Measurements from ENCODE around the gene P2RY11. TPM values are rescaled to one million over a fixed set of nuclear protein-coding genes. Genes with fewer than 3 reads are reported as not detected.

P2RY11 gene
- total RNA-seq, 1 donor from 2014 or later: 46.5 TPM

DNA sequence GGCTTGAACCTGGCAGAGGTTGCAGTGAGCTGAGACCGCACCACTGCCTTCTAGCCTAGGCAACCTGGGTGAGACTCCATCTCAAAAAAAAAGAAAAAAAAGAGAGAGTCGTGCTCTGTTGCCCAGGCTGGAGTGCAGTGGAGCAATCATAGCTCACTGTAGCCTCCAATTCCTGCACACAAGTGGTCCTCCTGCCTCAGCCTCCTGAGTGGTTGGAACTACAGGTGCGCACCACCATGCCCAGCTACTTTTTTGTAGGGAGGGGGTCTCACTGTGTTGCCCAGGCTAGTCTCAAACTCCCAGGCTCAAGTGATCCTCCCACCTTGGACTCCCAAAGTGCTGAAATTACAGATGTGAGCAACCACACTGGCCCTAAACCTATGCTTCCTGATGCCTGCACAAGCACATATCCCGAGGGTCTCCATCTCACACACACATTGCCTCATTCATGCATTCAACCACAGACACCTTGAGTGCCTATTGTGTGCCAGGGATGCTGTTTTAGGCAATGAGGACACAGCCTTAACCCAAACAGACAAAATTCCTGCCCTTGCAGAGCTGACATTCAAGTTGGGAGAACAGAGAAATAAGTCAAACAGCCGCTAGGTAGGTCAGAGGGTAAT is 11.2 kb upstream of the P2RY11 start:
- Mint-ChIP-seq H3K27me3 (ENCODE audit: low read depth) (no peaks in the 10 kb centered on the region), H3K9me3 (no peaks in the 10 kb centered on the region), H3K27ac (peak overlapping the region; percentile 64), H3K36me3 (ENCODE audit: low read depth) (peaks cover 3% of the 10 kb centered on the region), H3K4me1 (ENCODE audit: low read depth) (peaks cover 38% of the 10 kb centered on the region), H3K4me3 (ENCODE audit: low read depth) (no peak overlapping the region)
- intact Hi-C loops (cut with micrococcal nuclease): no loop called here
- no peak for DNase-seq (ENCODE audit: low spot score)

DNA sequence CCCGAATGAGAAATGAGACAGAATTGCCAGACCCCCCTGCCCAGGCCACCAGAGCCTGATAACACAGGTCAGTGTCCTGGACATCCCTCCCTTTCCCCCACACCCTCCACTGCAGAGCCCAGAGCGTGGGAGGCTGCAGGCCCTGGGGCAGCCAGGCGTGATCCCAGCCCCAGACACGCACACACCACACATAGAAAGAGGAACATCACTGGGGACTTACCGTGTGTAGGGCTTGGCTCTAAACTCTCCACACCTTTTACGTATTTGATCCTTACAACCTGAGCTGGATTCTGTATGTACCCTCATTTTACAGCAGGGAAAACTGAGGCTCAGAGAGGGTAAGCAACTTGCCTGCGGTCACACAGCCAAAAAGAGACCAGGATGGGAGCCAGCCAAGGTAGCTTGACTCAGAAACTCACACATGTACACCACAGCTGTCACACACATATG is 8.7 kb upstream of the P2RY11 start:
- Mint-ChIP-seq H3K9me3 (no peaks in the 10 kb centered on the region), H3K27me3 (ENCODE audit: low read depth) (no peaks in the 10 kb centered on the region), H3K4me3 (ENCODE audit: low read depth) (peak overlapping the region; percentile 8)

DNA sequence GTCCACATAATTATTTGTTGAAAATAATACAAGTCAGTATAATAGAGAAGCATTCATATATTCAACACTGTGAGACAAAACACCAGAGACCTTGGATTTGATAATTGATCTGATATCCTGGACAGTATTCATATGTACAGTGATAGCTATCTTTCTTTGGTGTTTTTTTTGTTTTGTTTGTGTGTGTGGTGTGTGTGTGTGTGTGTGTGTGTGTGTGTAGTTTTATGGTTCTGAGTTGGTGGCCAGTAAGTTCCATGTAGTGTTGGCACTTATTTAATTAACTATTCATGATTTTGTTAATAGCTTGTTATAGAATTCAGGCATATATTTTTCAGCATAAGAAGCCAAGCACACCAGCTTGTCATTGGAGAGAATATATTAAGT is 7.4 kb upstream of the P2RY11 start:
- Mint-ChIP-seq H3K36me3 (ENCODE audit: low read depth) (peaks cover 24% of the 10 kb centered on the region), H3K9me3 (no peaks in the 10 kb centered on the region), H3K4me1 (ENCODE audit: low read depth) (peaks cover 49% of the 10 kb centered on the region), H3K27ac (peak overlapping the region; percentile 100), H3K4me3 (ENCODE audit: low read depth) (peak overlapping the region; percentile 18), H3K27me3 (ENCODE audit: low read depth) (no peaks in the 10 kb centered on the region)
- intact Hi-C loops (cut with micrococcal nuclease): loop anchor here (1.0 to 2.0 kb wide), 4 partner anchors 8 to 463 kb away; partner anchors contain the start of genes DNMT1 and KRI1
- DNase-seq (ENCODE audit: low spot score): no peak

More for the DNA sequence above, 8.7 kb upstream of the P2RY11 start:
- peak overlapping the region; percentile 89 for H3K27ac Mint-ChIP-seq
- peaks cover 16% of the 10 kb centered on the region for H3K36me3 Mint-ChIP-seq (ENCODE audit: low read depth)
- peaks cover 55% of the 10 kb centered on the region for H3K4me1 Mint-ChIP-seq (ENCODE audit: low read depth)
- intact Hi-C loops (cut with micrococcal nuclease): no loop called here
- DNase-seq (ENCODE audit: low spot score): no peak

DNA sequence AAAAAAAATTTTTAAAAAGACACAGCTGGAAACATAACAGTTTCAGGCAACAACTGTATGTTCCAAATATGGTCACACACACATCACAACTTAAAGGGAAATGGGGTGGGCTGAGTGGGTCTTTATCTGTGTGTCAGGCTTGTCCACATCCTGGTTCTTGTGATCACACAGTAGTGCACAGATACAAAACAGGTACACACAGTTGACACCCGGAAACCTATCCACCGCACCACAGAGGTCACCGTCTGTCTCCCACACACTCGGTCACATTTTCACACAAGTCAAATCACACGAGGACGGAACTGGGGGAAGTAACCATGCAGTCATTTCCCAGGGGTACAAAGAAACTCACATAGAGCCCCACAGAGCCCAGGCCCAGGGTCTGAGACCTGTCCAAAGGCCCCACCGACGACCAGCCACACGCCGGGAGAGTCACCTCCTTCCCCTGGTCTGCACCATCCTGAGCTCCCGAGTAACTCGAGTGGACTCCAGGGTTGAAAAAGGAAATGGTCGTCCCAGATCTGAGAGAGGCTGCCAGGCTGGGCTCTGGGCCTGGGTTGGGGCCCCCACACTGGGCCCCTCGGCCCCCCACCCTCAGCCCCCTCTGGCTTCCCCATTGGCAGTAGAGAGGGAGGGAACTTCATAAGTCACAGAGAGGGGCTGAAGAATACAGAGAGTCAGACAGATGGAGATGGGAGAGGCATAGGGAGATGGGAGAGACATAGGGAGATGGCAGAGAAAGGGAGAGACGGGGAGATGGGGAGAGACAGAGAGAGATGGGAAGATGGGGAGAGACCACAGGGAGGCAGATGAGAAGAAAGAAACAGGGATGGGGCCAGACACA is 6.6 kb upstream of the P2RY11 start:
- H3K4me3 Mint-ChIP-seq (ENCODE audit: low read depth): peak overlapping the region; percentile 95
- no peaks in the 10 kb centered on the region for H3K9me3 Mint-ChIP-seq
- DNase-seq (ENCODE audit: low spot score): peak; percentile 84
- no peaks in the 10 kb centered on the region for H3K27me3 Mint-ChIP-seq (ENCODE audit: low read depth)
- intact Hi-C loops (cut with micrococcal nuclease): loop anchor here (1.0 to 5.0 kb wide), 7 partner anchors 7 to 462 kb away; partner anchors contain the start of genes DNMT1, KRI1 and MRPL4
- H3K4me1 Mint-ChIP-seq (ENCODE audit: low read depth): peaks cover 47% of the 10 kb centered on the region
- peak overlapping the region; percentile 100 for H3K27ac Mint-ChIP-seq
- peaks cover 32% of the 10 kb centered on the region for H3K36me3 Mint-ChIP-seq (ENCODE audit: low read depth)

DNA sequence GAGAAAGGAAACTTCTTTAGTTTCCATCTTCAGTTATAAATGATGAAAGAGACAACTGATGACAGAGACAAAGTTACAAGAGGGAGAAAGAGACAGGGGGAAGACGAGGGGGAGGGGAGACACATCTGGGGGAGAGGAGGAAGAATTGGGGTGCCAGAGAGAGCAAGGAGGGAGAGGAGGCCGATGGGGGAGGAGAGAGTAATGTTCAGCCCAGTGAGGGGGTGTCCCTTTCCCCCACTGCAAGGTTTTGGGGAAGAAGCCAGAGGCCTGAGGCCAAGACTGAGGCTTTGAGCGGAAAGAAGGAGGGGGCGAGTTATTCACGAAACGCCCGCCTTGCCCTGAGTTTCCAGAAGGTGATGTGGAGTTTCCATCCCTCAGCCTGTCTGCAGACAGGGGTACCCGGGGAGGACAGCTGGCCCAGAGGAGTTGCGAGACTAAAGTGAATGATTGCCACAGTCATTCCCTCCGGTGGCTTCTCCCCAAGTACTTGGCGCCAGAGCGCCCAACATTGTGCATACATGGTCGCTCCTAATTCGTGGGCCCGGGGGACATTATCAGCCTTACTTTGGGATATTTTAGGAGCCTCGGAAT is 5.9 kb upstream of the P2RY11 start:
- intact Hi-C loops (cut with micrococcal nuclease): loop anchor here (1.0 to 5.0 kb wide), 6 partner anchors 9 to 461 kb away; partner anchors contain the start of genes DNMT1, KRI1 and MRPL4
- peak overlapping the region; percentile 95 for H3K4me3 Mint-ChIP-seq (ENCODE audit: low read depth)
- peak; percentile 62 for DNase-seq (ENCODE audit: low spot score)
- peaks cover 39% of the 10 kb centered on the region for H3K36me3 Mint-ChIP-seq (ENCODE audit: low read depth)
- peak overlapping the region; percentile 100 for H3K27ac Mint-ChIP-seq
- no peaks in the 10 kb centered on the region for H3K27me3 Mint-ChIP-seq (ENCODE audit: low read depth)
- peaks cover 47% of the 10 kb centered on the region for H3K4me1 Mint-ChIP-seq (ENCODE audit: low read depth)
- no peaks in the 10 kb centered on the region for H3K9me3 Mint-ChIP-seq

DNA sequence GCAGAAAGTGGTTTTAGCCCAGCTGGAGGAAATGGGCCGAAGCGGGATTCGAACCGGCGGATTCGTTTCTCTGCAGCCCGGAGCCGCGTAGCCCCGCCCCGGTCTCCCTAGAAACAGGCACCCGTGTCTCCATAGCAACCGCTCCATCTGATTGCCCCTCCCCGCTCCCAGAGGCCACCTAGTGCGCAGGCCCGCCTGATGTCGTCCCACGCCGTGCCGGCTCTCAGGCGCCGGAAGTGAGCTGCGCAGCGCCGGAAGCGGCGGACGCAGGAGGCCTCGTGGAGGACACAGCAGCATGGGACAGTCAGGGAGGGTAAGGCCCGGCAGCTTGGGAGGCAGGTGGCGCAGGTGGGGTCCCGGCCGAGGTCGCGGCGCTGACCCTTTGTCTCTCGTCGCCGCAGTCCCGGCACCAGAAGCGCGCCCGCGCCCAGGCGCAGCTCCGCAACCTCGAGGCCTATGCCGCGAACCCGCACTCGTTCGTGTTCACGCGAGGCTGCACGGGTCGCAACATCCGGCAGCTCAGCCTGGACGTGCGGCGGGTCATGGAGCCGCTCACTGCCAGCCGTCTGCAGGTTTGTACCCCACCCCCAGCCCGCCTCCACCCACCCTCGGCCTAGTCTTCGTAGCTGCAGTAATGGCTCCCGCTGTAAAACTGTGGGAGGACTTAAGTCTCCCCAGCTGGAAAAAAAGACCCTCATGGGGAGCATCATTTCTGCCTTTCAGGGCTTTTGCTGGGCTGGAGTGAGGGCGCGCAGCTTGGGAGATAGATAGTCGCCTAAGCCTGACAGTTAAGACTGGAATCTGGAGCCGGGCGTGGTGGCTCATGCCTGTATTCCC is 5.2 kb upstream of the P2RY11 start, which contains the start of gene PPAN:
Gene PPAN (plus strand): TSS at position 263 of the 837 bp plus-strand sequence. CDS start 33 bp downstream, at position 296.
- Mint-ChIP-seq H3K36me3 (ENCODE audit: low read depth) (peaks cover 44% of the 10 kb centered on the region), H3K9me3 (no peaks in the 10 kb centered on the region), H3K4me1 (ENCODE audit: low read depth) (peaks cover 51% of the 10 kb centered on the region), H3K27me3 (ENCODE audit: low read depth) (no peaks in the 10 kb centered on the region), H3K27ac (peak within 1 kb of the TSS; percentile 100), H3K4me3 (ENCODE audit: low read depth) (peak within 1 kb of the TSS; percentile 95)
- peak; percentile 97 for DNase-seq (ENCODE audit: low spot score)
- intact Hi-C loops (cut with micrococcal nuclease): loop anchor here (5.0 kb wide), 2 partner anchors 146 to 301 kb away; partner anchors contain the start of gene MRPL4

DNA sequence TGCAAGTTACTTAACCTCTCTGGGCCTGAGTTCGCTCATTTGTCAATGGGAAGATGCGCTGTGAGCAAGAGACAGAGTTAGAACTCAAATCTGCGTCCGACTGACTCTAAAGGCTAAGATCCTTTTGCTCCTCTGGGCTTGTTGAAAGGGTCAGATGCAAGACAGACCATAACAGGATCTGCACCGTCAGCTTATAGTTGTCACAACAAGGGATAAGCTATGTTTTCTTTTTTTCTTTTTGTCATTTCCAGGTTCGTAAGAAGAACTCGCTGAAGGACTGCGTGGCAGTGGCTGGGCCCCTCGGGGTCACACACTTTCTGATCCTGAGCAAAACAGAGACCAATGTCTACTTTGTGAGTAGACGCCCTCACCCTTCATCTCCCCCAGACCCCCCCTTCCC is 4.2 kb upstream of the P2RY11 start:
- intact Hi-C loops (cut with micrococcal nuclease): loop anchor here (5.0 kb wide), 2 partner anchors 145 to 300 kb away; partner anchors contain the start of gene MRPL4
- Mint-ChIP-seq H3K27ac (peak overlapping the region; percentile 69), H3K4me1 (ENCODE audit: low read depth) (peaks cover 54% of the 10 kb centered on the region), H3K27me3 (ENCODE audit: low read depth) (no peaks in the 10 kb centered on the region), H3K9me3 (no peaks in the 10 kb centered on the region), H3K36me3 (ENCODE audit: low read depth) (peaks cover 53% of the 10 kb centered on the region), H3K4me3 (ENCODE audit: low read depth) (peak overlapping the region; percentile 95)
- DNase-seq (ENCODE audit: low spot score): no peak

DNA sequence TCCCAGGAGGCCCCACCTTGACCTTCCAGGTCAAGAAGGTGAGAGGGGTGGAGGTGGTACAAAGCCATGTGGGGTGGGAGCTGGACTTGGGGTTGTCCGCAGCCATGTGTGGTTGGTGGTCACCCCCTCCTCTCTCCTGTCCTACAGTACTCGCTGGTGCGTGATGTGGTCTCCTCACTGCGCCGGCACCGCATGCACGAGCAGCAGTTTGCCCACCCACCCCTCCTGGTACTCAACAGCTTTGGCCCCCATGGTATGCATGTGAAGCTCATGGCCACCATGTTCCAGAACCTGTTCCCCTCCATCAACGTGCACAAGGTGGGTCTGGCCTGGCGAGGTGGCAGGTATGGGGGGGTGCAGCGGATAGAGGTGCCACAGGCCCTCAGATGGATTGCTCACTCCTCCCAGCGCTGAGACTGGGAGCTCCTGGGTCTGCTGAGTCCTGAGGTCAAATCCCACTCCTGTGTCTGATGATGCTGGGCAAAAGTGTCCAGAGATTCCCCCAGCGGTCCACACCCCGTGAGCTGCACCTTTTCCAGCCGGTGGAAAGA is 3.6 kb upstream of the P2RY11 start:
- Mint-ChIP-seq H3K27ac (peak overlapping the region; percentile 52), H3K9me3 (no peaks in the 10 kb centered on the region), H3K27me3 (ENCODE audit: low read depth) (no peaks in the 10 kb centered on the region), H3K36me3 (ENCODE audit: low read depth) (peaks cover 59% of the 10 kb centered on the region), H3K4me3 (ENCODE audit: low read depth) (peak overlapping the region; percentile 95), H3K4me1 (ENCODE audit: low read depth) (peaks cover 54% of the 10 kb centered on the region)
- DNase-seq (ENCODE audit: low spot score): no peak
- intact Hi-C loops (cut with micrococcal nuclease): loop anchor here (5.0 kb wide), 2 partner anchors 144 to 299 kb away; partner anchors contain the start of gene MRPL4

DNA sequence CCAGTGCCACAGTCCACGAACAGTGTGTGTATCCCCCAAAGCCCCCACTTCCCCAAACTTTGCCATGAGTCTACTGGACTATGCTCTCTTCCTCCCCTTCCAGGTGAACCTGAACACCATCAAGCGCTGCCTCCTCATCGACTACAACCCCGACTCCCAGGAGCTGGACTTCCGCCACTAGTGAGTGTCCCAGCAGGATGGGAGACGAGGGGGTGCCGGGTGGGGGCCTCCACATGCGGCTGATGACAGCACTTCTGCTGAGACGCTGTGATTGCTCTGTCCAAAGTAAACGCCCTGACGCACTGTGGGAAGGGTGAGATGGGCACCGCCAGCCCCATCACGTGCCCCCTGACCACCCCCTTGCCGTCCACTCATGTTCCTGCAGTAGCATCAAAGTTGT is 2.0 kb upstream of the P2RY11 start:
- H3K4me1 Mint-ChIP-seq (ENCODE audit: low read depth): peaks cover 51% of the 10 kb centered on the region
- peak overlapping the region; percentile 39 for H3K4me3 Mint-ChIP-seq (ENCODE audit: low read depth)
- H3K27ac Mint-ChIP-seq: no peak overlapping the region
- H3K9me3 Mint-ChIP-seq: no peaks in the 10 kb centered on the region
- no peaks in the 10 kb centered on the region for H3K27me3 Mint-ChIP-seq (ENCODE audit: low read depth)
- DNase-seq (ENCODE audit: low spot score): no peak
- intact Hi-C loops (cut with micrococcal nuclease): loop anchor here (5.0 kb wide), 2 partner anchors 143 to 298 kb away; partner anchors contain the start of gene MRPL4
- H3K36me3 Mint-ChIP-seq (ENCODE audit: low read depth): peaks cover 66% of the 10 kb centered on the region

DNA sequence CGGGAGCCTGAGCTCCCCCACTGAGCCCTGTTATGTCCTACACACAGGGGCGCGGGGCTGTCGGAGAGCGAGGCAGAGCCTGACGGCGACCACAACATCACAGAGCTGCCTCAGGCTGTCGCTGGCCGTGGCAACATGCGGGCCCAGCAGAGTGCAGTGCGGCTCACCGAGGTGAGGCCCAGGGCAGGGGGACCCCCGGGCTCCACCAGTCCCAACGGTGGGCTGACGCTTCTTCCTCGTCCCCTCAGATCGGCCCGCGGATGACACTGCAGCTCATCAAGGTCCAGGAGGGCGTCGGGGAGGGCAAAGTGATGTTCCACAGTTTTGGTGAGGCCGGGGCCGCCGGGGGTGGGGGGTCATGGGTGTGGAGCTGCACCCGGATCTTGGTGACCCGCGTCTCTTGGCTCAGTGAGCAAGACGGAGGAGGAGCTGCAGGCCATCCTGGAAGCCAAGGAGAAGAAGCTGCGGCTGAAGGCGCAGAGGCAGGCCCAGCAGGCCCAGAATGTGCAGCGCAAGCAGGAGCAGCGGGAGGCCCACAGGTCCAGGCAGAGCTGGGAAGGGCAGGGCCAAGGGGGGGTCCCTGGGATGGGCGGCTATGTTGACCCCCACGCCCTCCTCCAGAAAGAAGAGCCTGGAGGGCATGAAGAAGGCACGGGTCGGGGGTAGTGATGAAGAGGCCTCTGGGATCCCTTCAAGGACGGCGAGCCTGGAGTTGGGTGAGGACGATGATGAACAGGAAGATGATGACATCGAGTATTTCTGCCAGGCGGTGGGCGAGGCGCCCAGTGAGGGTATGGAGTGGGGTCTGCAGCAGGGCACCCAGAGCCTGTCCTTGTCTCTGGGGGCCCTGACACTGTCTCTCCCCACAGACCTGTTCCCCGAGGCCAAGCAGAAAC is 1.2 kb upstream of the P2RY11 start:
- Mint-ChIP-seq H3K4me1 (ENCODE audit: low read depth) (peaks cover 43% of the 10 kb centered on the region), H3K27me3 (ENCODE audit: low read depth) (no peaks in the 10 kb centered on the region), H3K9me3 (no peaks in the 10 kb centered on the region), H3K27ac (peak overlapping the region; percentile 55), H3K4me3 (ENCODE audit: low read depth) (peak overlapping the region; percentile 45), H3K36me3 (ENCODE audit: low read depth) (peaks cover 73% of the 10 kb centered on the region)
- DNase-seq (ENCODE audit: low spot score): no peak
- intact Hi-C loops (cut with micrococcal nuclease): loop anchor here (5.0 kb wide), 1 partner anchor 178 kb away; no protein-coding TSS in a partner anchor

DNA sequence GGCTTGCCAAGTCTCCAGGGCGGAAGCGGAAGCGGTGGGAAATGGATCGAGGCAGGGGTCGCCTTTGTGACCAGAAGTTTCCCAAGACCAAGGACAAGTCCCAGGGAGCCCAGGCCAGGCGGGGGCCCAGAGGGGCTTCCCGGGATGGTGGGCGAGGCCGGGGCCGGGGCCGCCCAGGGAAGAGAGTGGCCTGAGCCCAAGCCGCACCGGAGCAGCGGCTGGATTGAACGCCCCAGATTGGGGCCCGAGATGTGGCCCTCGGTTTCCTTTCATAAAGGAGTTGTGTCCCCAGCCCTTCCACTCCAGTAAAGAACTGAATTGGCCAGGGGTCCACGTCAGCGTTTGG is 548 bp upstream of the P2RY11 start:
- DNase-seq (ENCODE audit: low spot score): no peak
- H3K27ac Mint-ChIP-seq: peak overlapping the region; percentile 55
- intact Hi-C loops (cut with micrococcal nuclease): loop anchor here (5.0 kb wide), 1 partner anchor 179 kb away; no protein-coding TSS in a partner anchor
- no peaks in the 10 kb centered on the region for H3K27me3 Mint-ChIP-seq (ENCODE audit: low read depth)
- H3K4me1 Mint-ChIP-seq (ENCODE audit: low read depth): peaks cover 37% of the 10 kb centered on the region
- H3K4me3 Mint-ChIP-seq (ENCODE audit: low read depth): peak overlapping the region; percentile 45
- peaks cover 79% of the 10 kb centered on the region for H3K36me3 Mint-ChIP-seq (ENCODE audit: low read depth)
- no peaks in the 10 kb centered on the region for H3K9me3 Mint-ChIP-seq

All from activated T-helper 2 cell treated with anti-CD3 and anti-CD28 coated beads, Interferon-gamma antibody, Interleukin-2, Interleukin-4, amounts not matched to agents 10 μg/mL and 5 μg/mL and 100 μg/mL, durations not matched to agents 14 hours and 24 hours and 36 hours (primary cell).